ENCODE results near the gene SPIN2B.

GRCh38 chrX:57132046-57132445 is 10.7 kb upstream of the SPIN2B start:
- TF ChIP-seq EZH2 (IDR thresholded peaks at IDR 0.05; ENCODE audit: insufficient read depth, poor library complexity, severe bottlenecking) (no peak), EZH2phosphoT487 (IDR thresholded peaks at IDR 0.05; ENCODE audit: insufficient read depth, low read depth) (no peak)
